NCI-H82 treated with DMSO at 0.1 percent for 48 hours (cell line): Measurements from ENCODE around the gene MEOX1.
"Not testable (repeated sequence)": the region's sequence is repeated elsewhere in the genome, so short reads cannot be mapped to it uniquely, and the experiment has no call there.

Experiments
- DNase-seq: peaks from one replicate; lab custom pipeline; 2025; ENCODE audit not compliant: unreplicated experiment; lab: John Stamatoyannopoulos, UW

The MEOX1 gene

GRCh38 chr17:43620147-43620546, 41.6 kb downstream of the MEOX1 start:
- DNase-seq: no peak

- no peak for DNase-seq
These were observed 42.0 kb downstream of the MEOX1 start for GRCh38 chr17:43619705-43620104.

- no peak for DNase-seq
These were observed 43.4 kb downstream of the MEOX1 start for GRCh38 chr17:43618276-43618675.

- no peak for DNase-seq
These were observed 44.9 kb downstream of the MEOX1 start for GRCh38 chr17:43616852-43617251.

GRCh38 chr17:43616421-43616820, 45.3 kb downstream of the MEOX1 start:
- DNase-seq: no peak

GRCh38 chr17:43616029-43616351, 45.7 kb downstream of the MEOX1 start:
- no peak for DNase-seq

- no peak for DNase-seq
These were observed 46.2 kb downstream of the MEOX1 start for GRCh38 chr17:43615330-43616028.

- no peak for DNase-seq
These were observed 47.2 kb downstream of the MEOX1 start for GRCh38 chr17:43614561-43614960.

- DNase-seq: no peak
These were observed 47.8 kb downstream of the MEOX1 start for GRCh38 chr17:43613917-43614316.

GRCh38 chr17:43612515-43612914, 49.2 kb downstream of the MEOX1 start:
- DNase-seq: no peak

- DNase-seq: no peak
These were observed 50.3 kb downstream of the MEOX1 start for GRCh38 chr17:43611230-43611969.

- DNase-seq: no peak
These were observed 51.9 kb downstream of the MEOX1 start for GRCh38 chr17:43609613-43610385.

GRCh38 chr17:43608313-43608712, 53.4 kb downstream of the MEOX1 start:
- no peak for DNase-seq

GRCh38 chr17:43604549-43604948, 57.2 kb downstream of the MEOX1 start:
- no peak for DNase-seq

GRCh38 chr17:43603321-43603720, 58.4 kb downstream of the MEOX1 start:
- DNase-seq: no peak

GRCh38 chr17:43602556-43602955, 59.2 kb downstream of the MEOX1 start:
- not testable (repeated sequence) for DNase-seq

GRCh38 chr17:43601280-43602039, 60.3 kb downstream of the MEOX1 start:
- no peak for DNase-seq

GRCh38 chr17:43599835-43600234, 61.9 kb downstream of the MEOX1 start:
- no peak for DNase-seq

- DNase-seq: peak; percentile 30
These were observed 62.7 kb downstream of the MEOX1 start for GRCh38 chr17:43599046-43599395.

GRCh38 chr17:43598357-43599045, 63.2 kb downstream of the MEOX1 start:
- no peak for DNase-seq
